ENCODE measurements around the gene RPL36AL. TPM values are rescaled to one million over a fixed set of nuclear protein-coding genes. Genes with fewer than 3 reads are reported as not detected.

The RPL36AL gene
- polyA plus RNA-seq, 6 donors from 2014 or later: 384 to 554 (median 508) TPM

DNA sequence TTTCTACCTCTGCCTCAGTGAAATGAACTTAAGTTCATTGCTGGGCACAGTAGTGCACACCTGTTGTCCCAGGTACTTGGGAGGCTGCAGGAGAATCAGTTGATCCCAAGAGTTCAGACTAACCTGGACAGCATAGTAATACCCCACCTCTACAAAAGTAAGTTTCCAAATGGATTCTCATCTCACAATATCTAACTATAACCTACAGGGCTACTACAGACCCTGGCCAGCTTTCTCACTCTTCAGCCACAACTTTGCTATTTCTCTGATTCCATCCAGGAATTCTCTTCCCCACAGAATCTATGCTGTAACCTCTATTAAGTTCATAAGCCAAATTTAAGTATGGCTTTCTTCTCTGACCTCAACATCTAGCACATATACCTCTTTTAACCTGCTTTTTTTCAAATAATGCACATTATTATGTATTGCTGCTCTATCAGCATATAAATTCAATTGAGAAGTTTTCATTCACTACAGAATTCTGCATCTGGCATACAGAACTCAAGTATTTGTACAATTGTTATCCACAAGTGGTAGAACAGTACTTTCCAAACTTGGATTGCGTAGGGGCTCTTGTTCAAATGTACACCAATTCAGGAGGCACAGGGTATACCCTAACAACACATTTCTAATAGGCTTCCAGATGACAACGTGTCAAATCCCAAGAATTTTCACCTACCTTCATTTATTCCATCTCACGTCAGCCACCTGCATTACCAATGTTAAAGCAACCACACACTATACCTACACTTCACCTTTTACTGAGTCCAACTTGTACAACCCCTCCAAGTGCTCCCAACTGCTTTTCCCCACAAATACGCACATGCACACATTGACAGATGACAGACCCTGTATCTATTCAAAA lies 38.1 kb downstream of the RPL36AL start:
- H3K36me3 Mint-ChIP-seq: peaks cover 5 to 19% of the 10 kb centered on the region in 2 donors
- DNase-seq (no peak), ATAC-seq (ENCODE audit: low read depth in 2 of 2) (no peak)
- peaks cover 0 to 2% (median 0%) of the 10 kb centered on the region in 7 donors for H3K9me3 Mint-ChIP-seq
- no peaks in the 10 kb centered on the region for H3K27me3 Mint-ChIP-seq
- peaks cover 43 to 77% (median 61%) of the 10 kb centered on the region in 3 donors for H3K4me1 Mint-ChIP-seq
- H3K4me3 Mint-ChIP-seq: peak overlapping the region in 3 of 8 donors; percentile 5 to 99 (median 46)
- H3K27ac Mint-ChIP-seq: peak overlapping the region in 5 of 6 donors; percentile 32 to 98 (median 73)

DNA sequence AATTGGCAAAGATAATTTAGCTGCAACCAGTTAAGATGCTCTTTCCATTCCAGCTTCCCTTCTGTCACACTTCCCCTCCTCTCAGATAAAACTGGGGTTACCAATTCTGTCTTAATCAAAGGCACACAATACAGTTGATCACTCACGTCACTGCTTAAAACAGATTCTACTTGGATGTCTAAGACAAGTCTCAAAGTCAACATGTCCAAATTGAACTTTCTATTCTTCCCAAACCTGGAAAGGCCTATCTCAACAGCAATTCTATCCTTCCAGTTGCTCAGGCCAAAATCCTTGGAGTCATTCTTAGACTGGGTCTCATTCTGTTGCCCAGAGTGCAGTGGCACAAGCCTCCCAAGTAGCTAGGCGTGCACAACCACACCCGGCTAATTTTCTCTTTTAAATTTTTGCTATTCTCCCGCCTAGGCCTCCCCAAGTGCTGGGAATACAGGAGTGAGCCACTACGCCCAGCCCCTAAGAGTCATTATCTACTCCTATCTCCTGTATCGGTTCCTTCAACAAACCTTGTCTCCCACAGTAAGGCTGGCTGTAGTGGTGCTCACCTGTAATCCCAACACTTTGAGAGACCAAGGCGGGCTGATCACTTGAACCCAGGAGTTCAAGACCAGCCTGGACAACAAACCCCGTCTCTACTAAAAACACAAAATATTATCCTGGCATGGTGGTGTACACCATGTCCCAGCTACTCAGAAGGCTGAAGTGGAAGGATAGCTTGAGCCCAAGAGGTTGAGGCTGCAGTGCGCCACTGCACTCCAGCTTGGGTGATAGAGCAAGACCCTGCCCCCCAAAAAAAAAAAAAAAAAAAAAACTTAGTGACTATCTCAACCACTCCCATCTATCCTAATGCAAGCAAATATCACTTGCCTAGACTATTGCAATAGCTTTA lies 39.0 kb downstream of the RPL36AL start:
- no peaks in the 10 kb centered on the region for H3K27me3 Mint-ChIP-seq
- DNase-seq (no peak), ATAC-seq (ENCODE audit: low read depth in 2 of 2) (no peak)
- H3K9me3 Mint-ChIP-seq: peaks cover 0 to 1% (median 0%) of the 10 kb centered on the region in 7 donors
- peak overlapping the region in 5 of 6 donors; percentile 32 to 98 (median 79) for H3K27ac Mint-ChIP-seq
- peak overlapping the region in 2 of 8 donors; percentile 7 to 99 for H3K4me3 Mint-ChIP-seq
- H3K4me1 Mint-ChIP-seq: peaks cover 43 to 73% (median 60%) of the 10 kb centered on the region in 3 donors
- H3K36me3 Mint-ChIP-seq: peaks cover 6 to 19% of the 10 kb centered on the region in 2 donors

DNA sequence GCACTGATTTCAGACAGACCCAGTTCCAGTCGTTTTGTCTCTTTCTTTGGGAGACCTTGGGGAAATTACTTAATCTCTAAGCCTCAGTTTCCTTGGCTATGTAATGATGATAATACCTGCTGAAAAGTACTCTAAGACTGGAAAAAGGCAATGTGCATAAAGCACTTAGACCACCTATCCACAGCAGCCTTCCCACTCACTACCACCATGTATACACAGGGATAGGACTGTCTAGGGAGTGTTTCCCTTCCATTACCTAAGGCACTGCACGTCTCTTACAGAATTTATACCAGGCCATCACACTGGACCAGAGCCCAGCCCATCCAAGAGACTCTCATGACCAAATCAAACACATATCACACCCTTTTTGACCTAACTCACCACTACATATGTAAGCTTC lies 40.6 kb downstream of the RPL36AL start:
- Mint-ChIP-seq H3K4me3 (peak overlapping the region in 1 of 8 donors; percentile 35), H3K9me3 (no peaks in the 10 kb centered on the region), H3K36me3 (peaks cover 6 to 15% of the 10 kb centered on the region in 2 donors), H3K27ac (peak overlapping the region in 3 of 6 donors; percentile 27 to 64 (median 39)), H3K4me1 (peaks cover 31 to 60% (median 45%) of the 10 kb centered on the region in 3 donors), H3K27me3 (no peaks in the 10 kb centered on the region)
- DNase-seq (no peak), ATAC-seq (ENCODE audit: low read depth in 2 of 2) (no peak)

DNA sequence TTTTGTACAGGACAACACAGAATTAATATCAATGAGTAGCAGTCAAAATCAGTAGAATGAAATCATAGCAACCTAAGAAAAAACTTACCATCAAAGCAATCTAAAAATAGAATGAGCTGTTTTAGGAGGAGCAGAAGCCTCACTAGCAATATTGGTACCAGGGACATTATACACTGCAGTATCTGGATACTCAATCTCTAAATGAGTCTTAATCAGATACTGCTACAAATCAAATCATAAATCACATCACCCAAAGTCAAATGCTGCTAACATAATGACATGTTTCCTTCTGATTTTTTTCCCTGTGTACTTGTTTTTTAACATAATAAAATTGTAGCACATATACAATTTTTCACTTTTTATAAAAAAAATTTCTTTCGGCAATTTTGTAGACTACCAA lies 42.3 kb downstream of the RPL36AL start:
- Mint-ChIP-seq H3K9me3 (no peaks in the 10 kb centered on the region), H3K27ac (peak overlapping the region in 1 of 6 donors; percentile 78), H3K4me3 (no peak overlapping the region), H3K36me3 (peaks cover 7 to 18% of the 10 kb centered on the region in 2 donors), H3K4me1 (peaks cover 28 to 43% (median 35%) of the 10 kb centered on the region in 3 donors), H3K27me3 (no peaks in the 10 kb centered on the region)
- DNase-seq (no peak), ATAC-seq (ENCODE audit: low read depth in 2 of 2) (no peak)

DNA sequence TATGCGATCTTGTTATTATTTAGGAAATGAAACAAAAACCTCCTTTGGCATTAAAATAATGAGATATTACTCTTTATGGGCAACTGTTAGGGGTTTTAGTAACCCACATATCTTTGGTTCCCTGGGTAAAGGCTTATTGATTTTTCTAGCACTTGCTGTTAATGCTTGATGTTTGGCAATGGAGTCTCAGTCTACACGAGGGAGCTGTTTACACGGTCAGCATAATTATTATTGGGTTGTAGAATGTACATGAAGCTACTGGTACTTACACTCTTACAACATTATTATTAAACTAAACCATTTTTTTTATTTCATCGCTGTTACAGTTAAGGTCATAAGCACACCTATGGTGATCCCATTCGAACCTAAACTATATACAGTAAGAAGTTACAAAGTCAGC lies 46.4 kb downstream of the RPL36AL start:
- no peak for DNase-seq
- peaks cover 14 to 22% of the 10 kb centered on the region in 2 donors for H3K36me3 Mint-ChIP-seq
- H3K9me3 Mint-ChIP-seq: peaks cover 0 to 10% (median 6%) of the 10 kb centered on the region in 7 donors
- ATAC-seq (ENCODE audit: low read depth in 2 of 2): no peak
- H3K4me1 Mint-ChIP-seq: peaks cover 6 to 9% (median 9%) of the 10 kb centered on the region in 3 donors
- H3K27me3 Mint-ChIP-seq: no peaks in the 10 kb centered on the region
- no peak overlapping the region for H3K4me3 Mint-ChIP-seq
- H3K27ac Mint-ChIP-seq: peak overlapping the region in 1 of 6 donors; percentile 23

DNA sequence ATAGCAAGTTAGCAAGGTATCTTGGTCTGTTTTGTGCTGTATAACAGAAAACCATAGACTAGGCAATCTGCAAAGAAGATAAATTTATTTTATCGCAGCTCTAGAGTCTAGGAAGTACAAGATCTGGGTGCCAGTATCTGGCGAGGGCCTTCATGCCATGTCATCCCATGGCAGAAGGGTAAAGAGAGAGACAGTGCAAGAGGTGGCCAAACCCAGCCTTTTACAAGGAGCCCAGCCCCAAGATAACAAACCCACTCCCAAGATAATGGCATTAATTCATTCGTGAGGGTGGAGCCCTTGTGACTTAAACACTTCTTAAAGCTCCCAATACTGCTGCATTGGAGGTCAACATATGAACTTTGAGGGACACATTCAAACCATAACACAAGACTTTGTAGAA lies 51.1 kb downstream of the RPL36AL start:
- no peak overlapping the region for H3K4me3 Mint-ChIP-seq
- H3K4me1 Mint-ChIP-seq: peaks cover 0 to 4% (median 0%) of the 10 kb centered on the region in 3 donors
- peaks cover 0 to 10% (median 6%) of the 10 kb centered on the region in 7 donors for H3K9me3 Mint-ChIP-seq
- no peak for DNase-seq
- ATAC-seq (ENCODE audit: low read depth in 2 of 2): no peak
- H3K27me3 Mint-ChIP-seq: no peaks in the 10 kb centered on the region
- peaks cover 8 to 22% of the 10 kb centered on the region in 2 donors for H3K36me3 Mint-ChIP-seq
- no peak overlapping the region for H3K27ac Mint-ChIP-seq

Other genes starting within 250 kb of the RPL36AL start
- gene RPS29, start 34.2 kb downstream of the RPL36AL start, polyA plus RNA-seq (ENCODE audit: low read depth in 6 of 6): 1,000 to 10,000 TPM; 5,522 to 9,273 (median 8,580) TPM
- gene LRR1, start 21.7 kb downstream of the RPL36AL start, polyA plus RNA-seq (ENCODE audit: low read depth in 6 of 6): 10 to 100 TPM in 3 of 6 donors, 1 to 10 TPM in 3; 9.1 to 13.5 (median 10.1) TPM
- 10 to 100 TPM; 27.7 to 33.8 (median 30.0) TPM for gene MGAT2, start 173 bp upstream of the RPL36AL start, polyA plus RNA-seq (ENCODE audit: low read depth in 6 of 6)
- 10 to 100 TPM; 16.1 to 28.3 (median 24.8) TPM for gene DNAAF2, start 14.6 kb upstream of the RPL36AL start, polyA plus RNA-seq (ENCODE audit: low read depth in 6 of 6)
- gene POLE2, start 67.6 kb upstream of the RPL36AL start, polyA plus RNA-seq (ENCODE audit: low read depth in 6 of 6): 1 to 10 TPM in 4 of 6 donors, under 1 TPM in 2; 0.34 to 4.7 (median 1.2) TPM
- gene KLHDC1, start 72.5 kb upstream of the RPL36AL start, polyA plus RNA-seq (ENCODE audit: low read depth in 6 of 6): 1 to 10 TPM in 5 of 6 donors, not detected in 1; 2.4 to 4.7 (median 3.1) TPM
- 10 to 100 TPM; 58.0 to 91.4 (median 80.0) TPM for gene KLHDC2, start 147.5 kb upstream of the RPL36AL start, polyA plus RNA-seq (ENCODE audit: low read depth in 6 of 6)
- gene NEMF, start 232.2 kb upstream of the RPL36AL start, polyA plus RNA-seq (ENCODE audit: low read depth in 6 of 6): 10 to 100 TPM; 42.8 to 80.8 (median 50.0) TPM

Measured in naive B cell (primary cell).